Glomerular visceral epithelial cell (primary cell): ENCODE results near the gene SLAMF1.
"Not testable (repeated sequence)": the region's sequence is repeated elsewhere in the genome, so short reads cannot be mapped to it uniquely, and the experiment has no call there.

Source experiments
- DNase-seq: peaks from one replicate; pipeline ENCODE4 v3.0.0-alpha.2; 2016; ENCODE audit errors: extremely low spot score

Gene SLAMF1

GRCh38 chr1:160563230-160563629 is 83.6 kb downstream of the SLAMF1 start:
- DNase-seq = not testable (repeated sequence)

- DNase-seq = not testable (repeated sequence)
These were observed 84.1 kb downstream of the SLAMF1 start for GRCh38 chr1:160562745-160563144.

GRCh38 chr1:160560806-160561205 is 86.0 kb downstream of the SLAMF1 start:
- DNase-seq = no peak

GRCh38 chr1:160560045-160560705 is 86.7 kb downstream of the SLAMF1 start:
- no peak for DNase-seq

GRCh38 chr1:160559437-160559836 is 87.4 kb downstream of the SLAMF1 start:
- DNase-seq = not testable (repeated sequence)

GRCh38 chr1:160558660-160559380 is 88.0 kb downstream of the SLAMF1 start:
- no peak for DNase-seq
